Trophoblast cell (in vitro differentiated cells and primary cell): ENCODE results near the gene AGAP1.

ENCODE experiments used
- DNase-seq, 2 donors: peaks; one replicate each; pipeline ENCODE4 v3.0.0-alpha.2; 2016
- H2AFZ ChIP-seq: 2 replicates; pipeline ENCODE4 v1.6.1; 2013; ENCODE audit warnings: low read length, moderate library complexity, mild to moderate bottlenecking; ENCODE audit not compliant: insufficient read depth, poor library complexity
- H2AK5ac ChIP-seq: 2 replicates; pipeline ENCODE4 v1.6.1; 2013; ENCODE audit warnings: mild to moderate bottlenecking, low read length
- H2BK120ac ChIP-seq: 2 replicates; pipeline ENCODE4 v1.6.1; 2013; ENCODE audit warnings: low read length, mild to moderate bottlenecking, moderate library complexity; ENCODE audit not compliant: insufficient read depth, poor library complexity
- H2BK12ac ChIP-seq: 2 replicates; pipeline ENCODE4 v1.6.1; 2013; ENCODE audit warnings: mild to moderate bottlenecking, low read length, moderate library complexity
- H2BK5ac ChIP-seq: 2 replicates; pipeline ENCODE4 v1.6.1; 2013; ENCODE audit warnings: low read length, low read depth, moderate library complexity, mild to moderate bottlenecking; ENCODE audit not compliant: poor library complexity
- H3K14ac ChIP-seq: 2 replicates; pipeline ENCODE4 v1.6.1; 2013; ENCODE audit warnings: mild to moderate bottlenecking, low read length
- H3K18ac ChIP-seq: 2 replicates; pipeline ENCODE4 v1.6.1; 2013; ENCODE audit warnings: mild to moderate bottlenecking, low read length
- H3K23ac ChIP-seq: 2 replicates; pipeline ENCODE4 v1.6.1; 2013; ENCODE audit warnings: low read length
- H3K27ac ChIP-seq: 2 replicates; pipeline ENCODE4 v1.5.1; 2013; ENCODE audit warnings: low read depth, mild to moderate bottlenecking, inconsistent platforms, low read length, moderate library complexity
- H3K27me3 ChIP-seq: 2 replicates; pipeline ENCODE4 v1.6.1; 2013; ENCODE audit warnings: inconsistent platforms, mild to moderate bottlenecking, low read length, moderate library complexity; ENCODE audit not compliant: insufficient read depth
- H3K36me3 ChIP-seq, 2 experiments: 1 replicate in 1 of 2; 2 replicates in 1 of 2; pipeline ENCODE4 v1.6.1; 2013; ENCODE audit warnings: low read length in 2 of 2, mild to moderate bottlenecking in 2 of 2, moderate library complexity in 1 of 2; ENCODE audit not compliant: insufficient read depth in 2 of 2, control insufficient read depth in 1 of 2
- H3K4ac ChIP-seq: 2 replicates; pipeline ENCODE4 v1.6.1; 2013; ENCODE audit warnings: low read depth, mild to moderate bottlenecking, low read length, moderate library complexity
- H3K4me1 ChIP-seq, 2 experiments: 1 replicate in 1 of 2; 2 replicates in 1 of 2; pipeline ENCODE4 v1.6.1; 2013; ENCODE audit warnings: low read length in 2 of 2, mild to moderate bottlenecking in 2 of 2, moderate library complexity in 1 of 2; ENCODE audit not compliant: insufficient read depth in 2 of 2, control insufficient read depth in 1 of 2
- H3K4me2 ChIP-seq: 2 replicates; pipeline ENCODE4 v1.6.1; 2013; ENCODE audit warnings: inconsistent platforms, mild to moderate bottlenecking, low read length, moderate library complexity
- H3K4me3 ChIP-seq: 2 replicates; pipeline ENCODE4 v1.5.1; 2013; ENCODE audit warnings: mild to moderate bottlenecking, low read depth, low read length, inconsistent platforms
- H3K79me1 ChIP-seq: one replicate; pipeline ENCODE4 v1.6.1; 2013; ENCODE audit warnings: low read length
- H3K79me2 ChIP-seq: 2 replicates; pipeline ENCODE4 v1.6.1; 2013; ENCODE audit warnings: low read length, mild to moderate bottlenecking; ENCODE audit not compliant: control insufficient read depth, insufficient read depth, poor library complexity
- H3K9ac ChIP-seq: 2 replicates; pipeline ENCODE4 v1.6.1; 2013; ENCODE audit warnings: mild to moderate bottlenecking, low read length
- H3K9me3 ChIP-seq: 2 replicates; pipeline ENCODE4 v1.6.1; 2013; ENCODE audit warnings: low read depth, mild to moderate bottlenecking, control low read depth, inconsistent platforms, low read length; ENCODE audit not compliant: insufficient read depth
- H4K12ac ChIP-seq: 2 replicates; pipeline ENCODE4 v1.6.1; 2013; ENCODE audit warnings: low read depth, mild to moderate bottlenecking, low read length, moderate library complexity
- H4K8ac ChIP-seq: 2 replicates; pipeline ENCODE4 v1.6.1; 2013; ENCODE audit warnings: low read depth, mild to moderate bottlenecking, low read length, moderate library complexity
- H4K91ac ChIP-seq: one replicate; pipeline ENCODE4 v1.6.1; 2013; ENCODE audit warnings: low read depth, mild to moderate bottlenecking, low read length, moderate library complexity
- WGBS: extraction: QIAGEN DNeasy Blood & Tissue Kit; methylation state at CpG from one replicate; pipeline ENCODE4 v1.1.7; 2013; ENCODE audit warnings: missing lambda C conversion rate; ENCODE audit not compliant: insufficient read length, insufficient coverage; ENCODE audit errors: extremely low coverage; 5-methylcytosine and 5-hydroxymethylcytosine counted together

Gene AGAP1

GRCh38 chr2:235922839-235923238, 429.0 kb downstream of the AGAP1 start:
- no peak overlapping the region for H2BK12ac ChIP-seq
- no CpG with 5 or more reads among the region's 10 CpGs for WGBS
- no peak overlapping the region for H3K9ac ChIP-seq
- H3K9me3 ChIP-seq = peaks cover under 1% of the 10 kb centered on the region
- H4K12ac ChIP-seq = no peak overlapping the region
- H4K8ac ChIP-seq = no peak overlapping the region
- H3K4me3 ChIP-seq = no peak overlapping the region
- H3K27me3 ChIP-seq = no peaks in the 10 kb centered on the region
- no peaks in the 10 kb centered on the region for H3K79me1 ChIP-seq
- no peak overlapping the region for H2AFZ ChIP-seq
- H2BK5ac ChIP-seq = no peak overlapping the region
- H3K14ac ChIP-seq = no peak overlapping the region
- DNase-seq = no peak
- H3K36me3 ChIP-seq = peaks cover 0 to 2% of the 10 kb centered on the region in 2 experiments
- no peak overlapping the region for H2AK5ac ChIP-seq
- no peak overlapping the region for H3K4me2 ChIP-seq
- no peak overlapping the region for H4K91ac ChIP-seq
- no peak overlapping the region for H3K23ac ChIP-seq
- no peak overlapping the region for H3K18ac ChIP-seq
- H3K79me2 ChIP-seq = no peaks in the 10 kb centered on the region
- H2BK120ac ChIP-seq = no peak overlapping the region
- H3K4me1 ChIP-seq = no peaks in the 10 kb centered on the region
- no peak overlapping the region for H3K27ac ChIP-seq
- H3K4ac ChIP-seq = no peak overlapping the region

DNA sequence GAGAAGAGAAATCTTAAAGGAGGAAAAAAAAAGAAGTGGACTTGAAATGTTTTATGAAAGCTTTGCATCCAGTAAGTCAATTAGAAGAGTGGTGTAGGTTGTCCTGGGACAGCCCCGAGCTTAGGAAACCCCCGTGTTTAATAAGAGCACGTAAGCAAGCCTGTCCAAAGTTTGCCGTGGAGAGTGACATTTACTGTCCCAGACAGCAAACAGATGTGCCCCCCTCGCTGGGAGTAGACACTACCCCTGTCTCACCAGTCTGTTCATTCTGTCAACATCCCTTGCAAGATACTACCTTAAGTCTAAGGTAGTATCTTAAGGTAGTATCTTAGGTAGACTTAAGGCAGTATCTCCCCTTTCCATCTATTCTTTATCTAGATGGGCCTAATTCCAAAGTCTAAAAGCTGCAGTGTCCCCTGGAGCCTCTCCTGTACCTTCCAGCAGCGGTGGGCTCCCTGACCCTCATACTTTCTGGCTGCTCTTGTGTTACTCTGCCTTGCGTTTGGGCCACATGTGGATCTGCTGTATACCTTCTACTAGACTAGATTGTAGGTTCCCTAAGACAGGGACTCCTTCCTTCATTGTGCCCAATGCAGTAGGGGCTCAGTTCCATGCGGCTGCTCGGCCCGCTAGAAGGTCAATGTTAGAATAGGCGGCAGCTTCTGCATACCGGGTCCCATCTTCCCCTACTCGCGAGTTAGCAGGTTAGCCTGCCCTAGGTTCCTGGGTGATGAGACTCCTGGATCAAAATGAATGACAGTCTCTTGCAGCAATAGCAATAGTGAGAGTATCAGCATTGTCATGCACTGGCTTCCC, 430.2 kb downstream of the AGAP1 start:
- H2AK5ac ChIP-seq = no peak overlapping the region
- no peaks in the 10 kb centered on the region for H3K79me2 ChIP-seq
- no peak overlapping the region for H4K91ac ChIP-seq
- H2BK5ac ChIP-seq = no peak overlapping the region
- no peak overlapping the region for H3K14ac ChIP-seq
- DNase-seq = no peak
- no peaks in the 10 kb centered on the region for H3K4me1 ChIP-seq
- no peak overlapping the region for H3K4ac ChIP-seq
- H2BK120ac ChIP-seq = no peak overlapping the region
- H4K12ac ChIP-seq = no peak overlapping the region
- WGBS = no CpG with 5 or more reads among the region's 14 CpGs
- no peak overlapping the region for H2AFZ ChIP-seq
- no peak overlapping the region for H4K8ac ChIP-seq
- H3K27ac ChIP-seq = no peak overlapping the region
- no peak overlapping the region for H3K4me2 ChIP-seq
- H3K9ac ChIP-seq = no peak overlapping the region
- peaks cover 0 to 2% of the 10 kb centered on the region in 2 experiments for H3K36me3 ChIP-seq
- H3K18ac ChIP-seq = no peak overlapping the region
- no peak overlapping the region for H3K23ac ChIP-seq
- no peak overlapping the region for H3K4me3 ChIP-seq
- no peak overlapping the region for H2BK12ac ChIP-seq
- no peaks in the 10 kb centered on the region for H3K79me1 ChIP-seq
- peaks cover 4% of the 10 kb centered on the region for H3K9me3 ChIP-seq
- H3K27me3 ChIP-seq = no peaks in the 10 kb centered on the region

GRCh38 chr2:235924675-235925063, 430.8 kb downstream of the AGAP1 start:
- no CpG with 5 or more reads among the region's 4 CpGs for WGBS
- Histone ChIP-seq H3K9me3 (peaks cover 4% of the 10 kb centered on the region), H2BK120ac (no peak overlapping the region), H3K4me3 (no peak overlapping the region), H2BK5ac (no peak overlapping the region), H3K4ac (no peak overlapping the region), H3K14ac (no peak overlapping the region), H3K27me3 (no peaks in the 10 kb centered on the region), H3K4me1 (no peaks in the 10 kb centered on the region), H2BK12ac (no peak overlapping the region), H3K9ac (no peak overlapping the region), H4K8ac (no peak overlapping the region), H2AFZ (no peak overlapping the region), H2AK5ac (no peak overlapping the region), H4K12ac (no peak overlapping the region), H3K79me1 (no peaks in the 10 kb centered on the region), H3K4me2 (no peak overlapping the region), H4K91ac (no peak overlapping the region), H3K36me3 (peaks cover 0 to 2% of the 10 kb centered on the region in 2 experiments), H3K23ac (no peak overlapping the region), H3K27ac (no peak overlapping the region), H3K79me2 (no peaks in the 10 kb centered on the region), H3K18ac (no peak overlapping the region)
- no peak for DNase-seq

- Histone ChIP-seq H3K23ac (no peak overlapping the region), H2AFZ (no peak overlapping the region), H3K18ac (no peak overlapping the region), H3K27ac (no peak overlapping the region), H3K4ac (no peak overlapping the region), H2BK12ac (no peak overlapping the region), H3K9ac (no peak overlapping the region), H2AK5ac (no peak overlapping the region), H3K79me2 (no peaks in the 10 kb centered on the region), H2BK5ac (no peak overlapping the region), H3K4me1 (no peaks in the 10 kb centered on the region), H3K14ac (no peak overlapping the region), H3K79me1 (no peaks in the 10 kb centered on the region), H4K12ac (no peak overlapping the region), H4K91ac (no peak overlapping the region), H3K4me3 (no peak overlapping the region), H3K36me3 (peaks cover 0 to 2% of the 10 kb centered on the region in 2 experiments), H3K27me3 (no peaks in the 10 kb centered on the region), H2BK120ac (no peak overlapping the region), H3K4me2 (no peak overlapping the region), H4K8ac (no peak overlapping the region), H3K9me3 (peaks cover 4% of the 10 kb centered on the region)
- DNase-seq = no peak
- WGBS = no CpG with 5 or more reads among the region's 14 CpGs
Measured at GRCh38 chr2:235925250-235925919, 431.5 kb downstream of the AGAP1 start.
